Fibroblast of skin of right biceps (primary cell): ENCODE data around the gene FKBP5.
"Not testable (repeated sequence)": the region's sequence is repeated elsewhere in the genome, so short reads cannot be mapped to it uniquely, and the experiment has no call there.

Experiments
- DNase-seq: peaks from one replicate; pipeline ENCODE4 v3.0.0-alpha.2; 2013

Gene FKBP5

GRCh38 chr6:35582315-35582714 is 106.4 kb downstream of the FKBP5 start:
- DNase-seq: no peak

DNA sequence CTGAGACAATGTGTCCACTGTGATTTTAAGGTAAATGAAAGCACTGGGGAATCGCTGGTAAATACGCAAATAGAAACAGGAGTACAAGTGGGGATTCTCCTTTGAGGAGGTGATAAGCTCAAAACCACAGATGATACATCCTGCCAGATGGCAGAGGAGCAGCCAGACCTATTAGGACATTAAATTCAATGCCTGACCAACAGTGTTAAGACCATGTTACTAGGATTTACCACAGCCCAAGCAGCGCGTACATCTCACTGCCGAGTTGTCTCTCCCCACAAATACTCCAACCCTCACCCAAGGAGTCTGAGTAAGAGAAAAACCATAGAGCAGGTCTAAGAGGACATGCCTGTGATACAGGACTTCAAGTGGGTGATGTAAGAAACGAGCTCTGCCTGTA is 107.1 kb downstream of the FKBP5 start:
- no peak for DNase-seq

DNA sequence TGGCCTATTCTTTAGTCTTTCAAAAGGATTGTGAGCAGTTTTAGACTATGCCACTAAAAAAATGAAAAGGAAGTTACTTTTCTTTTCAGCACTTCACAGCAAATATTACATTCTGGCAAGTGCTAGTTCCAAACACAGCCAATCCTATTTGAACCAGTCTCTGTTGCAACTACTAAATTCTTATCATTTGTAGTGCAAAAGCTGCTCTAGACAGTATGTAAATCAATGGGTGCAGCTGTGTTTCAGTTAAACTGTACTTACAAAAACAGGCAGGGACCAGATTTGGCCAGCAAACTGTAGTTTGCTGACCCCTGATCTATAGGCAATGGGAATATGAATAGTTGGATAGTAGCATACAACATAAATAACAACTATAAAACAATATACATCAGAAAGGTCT is 107.9 kb downstream of the FKBP5 start:
- no peak for DNase-seq

GRCh38 chr6:35576682-35577081 is 112.0 kb downstream of the FKBP5 start:
- no peak for DNase-seq

GRCh38 chr6:35573495-35574110 is 115.1 kb downstream of the FKBP5 start:
- no peak for DNase-seq

DNA sequence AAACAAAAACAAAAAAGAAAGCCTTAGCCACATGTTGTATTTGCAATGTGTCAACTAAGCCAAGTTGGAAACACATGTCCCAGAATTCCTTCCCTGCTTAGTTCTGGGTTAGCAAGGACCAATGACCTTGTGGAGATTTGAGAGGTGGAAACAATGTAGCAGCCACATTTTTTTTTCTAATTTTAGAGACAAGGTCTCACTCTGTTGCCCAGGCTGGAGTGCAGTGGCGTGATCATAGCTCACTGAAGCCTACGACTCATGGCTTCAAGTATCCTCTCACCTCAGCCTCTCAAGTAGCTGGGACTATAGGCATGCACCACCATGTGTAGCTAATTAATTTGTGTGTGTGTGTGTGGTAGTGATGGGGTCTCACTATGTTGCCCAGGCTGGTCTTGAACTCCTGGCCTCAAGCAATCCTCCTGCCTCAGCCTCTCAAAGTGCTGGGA is 117.8 kb downstream of the FKBP5 start:
- DNase-seq: peak; percentile 21

DNA sequence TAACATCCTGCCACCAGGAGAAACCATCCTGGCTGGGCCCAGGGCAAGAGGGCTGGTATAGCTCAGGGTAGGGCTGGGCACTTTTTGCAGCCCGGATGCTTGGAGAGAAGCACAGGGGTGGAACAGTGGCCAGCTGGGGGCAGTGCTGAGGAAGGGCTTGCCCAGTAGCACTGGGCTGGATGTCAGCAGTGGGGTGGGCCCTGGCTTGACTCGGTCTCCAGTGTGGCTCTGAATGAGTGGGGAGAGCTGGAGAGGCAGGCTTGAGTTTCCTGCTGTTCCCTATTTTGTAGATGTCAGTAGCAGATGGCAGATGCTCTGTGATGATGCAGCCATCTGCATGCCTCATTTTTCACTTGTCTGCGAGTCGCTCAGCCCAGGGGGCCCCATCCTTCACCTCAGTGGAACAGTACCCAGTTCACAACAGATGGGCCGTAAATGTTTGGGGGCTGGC is 119.7 kb downstream of the FKBP5 start:
- no peak for DNase-seq

DNA sequence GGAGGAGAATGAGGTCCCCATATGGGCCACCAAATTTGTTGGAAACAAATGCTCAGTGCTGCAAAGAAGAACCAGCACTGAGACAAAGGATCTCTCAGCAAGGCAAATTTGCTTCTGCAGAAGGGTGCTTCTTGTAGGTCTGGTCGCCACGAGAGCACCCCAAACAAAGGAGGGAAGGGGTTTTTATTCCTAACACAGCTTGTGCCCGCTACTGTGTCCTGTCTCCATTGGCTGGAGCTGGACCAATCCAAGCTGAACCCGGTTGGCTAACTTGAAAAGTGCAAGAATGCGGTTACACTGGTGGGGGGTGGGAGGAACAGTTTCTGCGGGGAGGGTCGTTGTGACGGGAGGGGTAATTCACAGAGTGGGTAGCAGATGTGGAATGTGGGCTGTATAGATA is 121.9 kb downstream of the FKBP5 start:
- DNase-seq: no peak

DNA sequence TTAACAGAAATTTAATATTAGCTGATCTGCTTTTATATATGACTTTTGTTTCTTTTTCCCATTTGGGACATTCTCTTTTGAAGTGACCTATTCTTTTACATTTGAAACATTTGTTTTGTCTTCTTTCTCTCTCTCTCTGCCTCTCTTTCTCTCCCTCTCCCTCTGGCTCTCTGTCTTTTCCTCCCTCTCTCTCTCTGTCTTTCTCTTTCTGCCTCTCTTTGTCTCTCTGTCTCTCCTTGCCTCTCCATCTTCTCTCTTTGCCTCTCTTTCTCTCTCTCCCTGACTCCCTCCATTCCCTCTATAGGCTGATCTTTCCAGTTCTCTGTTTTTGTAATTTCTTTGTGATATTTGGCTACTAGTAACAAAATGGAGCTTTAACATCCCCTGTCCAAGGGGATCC is 124.0 kb downstream of the FKBP5 start:
- no peak for DNase-seq

DNA sequence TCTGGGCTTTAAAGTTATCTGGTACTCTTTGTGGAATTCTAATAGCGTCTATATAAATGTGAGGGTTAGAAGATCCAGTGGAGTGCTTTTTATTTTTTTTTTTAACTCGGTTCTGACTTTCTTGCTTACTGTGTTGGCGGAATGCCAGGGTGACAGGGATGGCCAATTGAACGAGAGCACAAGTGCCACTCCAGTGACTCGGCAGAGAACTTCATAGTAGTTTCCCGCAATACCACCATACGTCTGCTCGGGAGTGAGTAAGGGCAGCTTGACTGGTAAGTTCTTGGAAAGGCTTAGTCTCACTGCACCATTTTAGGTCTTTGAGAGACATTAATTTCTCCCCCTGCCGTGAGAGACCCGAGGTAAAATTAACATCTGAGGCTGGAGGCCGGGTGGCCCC is 126.7 kb downstream of the FKBP5 start:
- DNase-seq: peak; percentile 18

DNA sequence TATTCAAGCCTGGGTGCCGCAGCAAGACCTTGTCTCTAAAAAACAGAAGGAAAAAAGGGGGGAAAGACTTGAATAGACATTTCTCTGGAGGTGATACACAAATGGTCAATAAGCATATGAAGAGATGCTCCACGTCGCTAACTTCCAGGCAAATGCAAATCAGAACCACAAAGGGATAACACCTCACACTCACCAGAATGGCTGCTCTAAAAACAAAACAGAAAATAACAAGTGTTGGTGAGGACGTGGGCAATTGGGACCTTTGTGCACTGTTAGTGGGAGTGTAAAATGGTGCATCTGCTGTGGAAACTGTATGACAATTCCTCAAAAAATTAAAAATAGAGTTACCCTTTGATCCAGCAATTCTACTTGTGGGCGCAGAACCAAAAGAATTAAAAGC is 127.6 kb downstream of the FKBP5 start:
- DNase-seq: no peak

DNA sequence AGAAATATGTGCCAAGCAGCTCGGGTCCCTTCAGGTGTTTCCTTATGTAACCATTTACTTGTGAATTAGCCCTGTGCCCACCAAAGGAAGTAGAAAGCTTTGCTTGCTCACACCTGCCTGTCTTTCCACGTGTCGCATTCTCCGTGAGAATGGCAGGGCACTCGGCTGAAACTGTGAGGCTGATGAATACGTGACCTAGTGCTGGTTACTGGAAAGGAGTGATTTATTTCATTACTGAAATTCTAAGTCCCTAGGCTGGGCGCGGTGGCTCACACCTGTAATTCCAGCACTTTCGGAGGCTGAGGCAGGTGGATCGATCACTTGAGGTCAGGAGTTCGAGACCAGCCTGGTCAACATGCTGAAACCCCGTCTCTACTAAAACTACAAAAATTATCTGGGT is 130.1 kb downstream of the FKBP5 start:
- no peak for DNase-seq

- DNase-seq: no peak
Observed at GRCh38 chr6:35557239-35557638, 131.5 kb downstream of the FKBP5 start.

- no peak for DNase-seq
Observed at GRCh38 chr6:35554811-35555210, 133.9 kb downstream of the FKBP5 start.

DNA sequence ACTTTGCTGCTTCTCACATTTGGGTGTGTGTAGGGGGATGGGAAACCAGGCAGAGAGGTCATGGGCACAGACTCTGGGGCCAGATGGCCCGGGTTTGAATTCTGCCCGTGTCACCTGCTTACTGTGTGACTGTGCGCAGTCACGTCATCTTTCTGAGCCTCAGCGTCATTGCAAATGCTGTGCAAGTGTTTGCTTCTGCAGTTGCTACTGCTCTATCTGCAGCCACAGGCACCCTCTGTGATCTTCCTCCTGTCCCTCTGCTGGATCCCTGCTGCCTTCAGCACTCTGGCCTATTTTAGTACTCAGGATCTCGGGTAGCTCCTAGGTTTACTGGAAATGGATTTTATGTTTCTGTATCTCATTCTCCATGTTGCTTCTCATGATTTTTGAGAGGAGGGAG is 135.4 kb downstream of the FKBP5 start:
- no peak for DNase-seq

DNA sequence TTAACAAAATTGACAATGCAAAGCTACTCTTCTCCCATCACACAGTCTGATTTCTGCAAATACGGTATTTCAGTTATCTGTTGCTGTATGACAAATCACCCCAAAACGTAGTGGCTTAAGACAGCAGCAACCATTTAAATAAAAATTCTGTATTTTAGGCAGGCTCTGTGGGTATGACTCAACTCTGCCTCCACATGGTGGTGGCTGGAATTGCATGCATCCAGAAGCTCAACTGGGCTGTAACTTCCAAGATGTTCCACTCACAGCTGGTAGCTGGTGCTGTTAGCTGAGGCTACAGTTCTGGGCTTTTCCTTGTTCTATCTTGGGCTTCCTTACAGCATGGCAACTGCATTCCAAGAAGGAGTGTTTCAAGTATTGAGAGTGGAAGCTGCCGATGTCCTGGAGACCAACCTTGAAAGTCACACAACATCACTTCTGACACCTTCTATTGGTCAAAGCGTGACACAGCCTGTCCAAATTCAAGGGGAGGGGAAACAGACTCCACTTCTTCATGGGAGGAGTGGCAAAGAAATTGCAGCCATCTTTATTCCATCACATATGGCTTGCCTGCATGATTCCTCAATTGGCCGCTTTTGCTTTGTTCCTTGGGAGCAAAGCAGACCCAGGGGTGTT is 136.3 kb downstream of the FKBP5 start:
- peak; percentile 23 for DNase-seq

- DNase-seq: no peak
Observed at GRCh38 chr6:35550437-35550836, 138.3 kb downstream of the FKBP5 start.

DNA sequence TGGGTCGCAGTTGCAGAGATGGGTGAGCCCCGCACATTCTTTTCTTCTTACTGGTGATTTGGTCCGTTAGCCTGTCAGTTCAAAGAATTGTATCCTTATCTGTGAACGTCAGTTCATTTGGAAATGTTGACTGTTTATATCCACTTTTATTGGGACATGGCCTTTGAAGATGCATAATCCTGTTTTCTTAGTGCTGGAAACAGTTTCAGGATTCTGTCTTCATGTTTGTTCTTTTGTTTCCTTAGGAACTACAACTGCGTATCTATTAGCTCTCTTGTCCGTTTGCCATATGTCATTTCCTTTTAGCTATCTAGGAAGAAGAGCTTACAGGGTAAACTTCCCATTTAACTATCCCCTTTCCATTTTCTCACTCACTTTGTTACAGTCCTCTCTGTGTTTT is 141.0 kb downstream of the FKBP5 start:
- DNase-seq: no peak

- no peak for DNase-seq
Observed at GRCh38 chr6:35544769-35545361, 143.8 kb downstream of the FKBP5 start.

GRCh38 chr6:35543459-35544193 is 145.1 kb downstream of the FKBP5 start:
- DNase-seq: no peak

GRCh38 chr6:35541836-35542235 is 146.9 kb downstream of the FKBP5 start:
- DNase-seq: no peak

- DNase-seq: no peak
Observed at GRCh38 chr6:35539223-35539622, 149.5 kb downstream of the FKBP5 start.

DNA sequence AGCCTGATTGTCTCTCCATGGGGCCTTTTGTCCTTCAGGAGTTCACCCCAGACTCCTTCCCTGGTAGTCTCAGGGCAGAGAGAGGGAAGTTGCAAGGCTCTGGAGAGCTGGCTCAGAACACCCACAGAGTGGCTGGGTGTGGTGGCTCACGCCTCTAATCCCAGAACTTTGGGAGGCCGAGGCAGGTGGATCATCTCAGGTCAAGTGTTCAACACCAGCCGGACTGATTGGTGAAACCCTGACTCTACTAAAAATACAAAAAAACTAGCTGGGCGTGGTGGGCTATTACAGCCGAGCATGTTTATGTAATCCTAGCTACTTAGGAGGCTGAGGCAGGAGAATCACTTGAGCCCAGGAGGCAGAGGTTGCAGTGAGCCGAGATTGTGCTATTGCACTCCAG is 152.9 kb downstream of the FKBP5 start:
- not testable (repeated sequence) for DNase-seq
